HG02571 (cell line): ENCODE measurements around the gene C19orf85.
"Not testable (repeated sequence)": the region's sequence is repeated elsewhere in the genome, so short reads cannot be mapped to it uniquely, and the experiment has no call there.

Experiments
- ATAC-seq: cut with Tn5 transposase; IDR thresholded peaks from one replicate; pipeline ENCODE4 v1.9.1; 2021; ENCODE audit warnings: mild to moderate bottlenecking, moderate library complexity; ENCODE audit not compliant: unreplicated experiment

C19orf85 gene

DNA sequence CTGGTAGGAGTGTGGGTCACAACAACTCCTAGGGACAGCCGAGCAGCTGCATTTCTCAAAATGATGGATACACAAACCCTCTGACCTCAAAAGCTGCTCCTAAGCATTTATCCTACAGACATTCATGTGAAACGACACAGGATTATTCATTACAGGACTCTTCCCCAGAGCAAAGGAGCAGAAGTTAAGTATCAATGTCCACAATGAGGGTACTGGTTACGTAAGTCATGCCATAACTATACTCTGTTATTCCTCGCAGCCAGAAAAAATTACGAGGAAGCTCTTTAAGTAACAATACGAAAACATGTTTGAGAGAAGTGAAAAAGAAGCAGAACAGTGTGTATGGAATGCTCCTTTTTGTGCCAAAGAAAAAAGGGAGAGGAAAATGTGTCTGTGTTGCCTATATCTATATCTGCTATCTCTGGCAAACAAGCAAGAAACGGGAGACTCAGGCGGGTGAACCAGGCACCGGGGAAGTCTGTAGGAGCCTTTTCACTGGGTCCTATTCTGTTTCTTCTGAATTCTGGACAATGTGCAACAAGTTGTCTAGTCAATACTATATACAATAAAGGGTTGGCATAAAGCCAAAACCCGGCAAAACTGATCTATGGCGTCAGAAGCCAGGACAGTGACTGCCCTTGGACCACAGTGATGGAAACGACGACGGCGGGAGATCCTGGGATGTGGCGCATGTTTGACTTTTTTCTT, 4.4 kb downstream of the C19orf85 start:
- no peak for ATAC-seq

DNA sequence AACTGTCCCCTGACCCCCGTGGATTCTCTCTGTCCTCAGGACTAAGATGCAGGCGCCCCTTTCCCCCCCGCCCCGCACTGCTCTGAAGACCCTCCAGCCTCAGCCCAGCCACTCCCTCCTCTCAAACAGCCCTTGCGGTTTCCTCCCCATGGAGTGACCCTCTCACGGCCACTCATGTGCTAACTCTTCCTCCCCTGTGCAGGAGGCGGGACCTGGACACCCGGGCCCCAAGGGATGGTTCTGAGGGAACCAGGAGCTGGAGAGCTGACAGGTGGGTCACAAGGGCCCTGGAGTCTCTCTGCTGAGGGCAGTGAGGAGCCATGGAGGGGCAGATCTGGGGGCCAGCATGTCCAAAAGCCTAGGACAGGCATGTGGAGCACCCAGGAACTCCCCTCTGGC, 5.0 kb downstream of the C19orf85 start:
- ATAC-seq = no peak

DNA sequence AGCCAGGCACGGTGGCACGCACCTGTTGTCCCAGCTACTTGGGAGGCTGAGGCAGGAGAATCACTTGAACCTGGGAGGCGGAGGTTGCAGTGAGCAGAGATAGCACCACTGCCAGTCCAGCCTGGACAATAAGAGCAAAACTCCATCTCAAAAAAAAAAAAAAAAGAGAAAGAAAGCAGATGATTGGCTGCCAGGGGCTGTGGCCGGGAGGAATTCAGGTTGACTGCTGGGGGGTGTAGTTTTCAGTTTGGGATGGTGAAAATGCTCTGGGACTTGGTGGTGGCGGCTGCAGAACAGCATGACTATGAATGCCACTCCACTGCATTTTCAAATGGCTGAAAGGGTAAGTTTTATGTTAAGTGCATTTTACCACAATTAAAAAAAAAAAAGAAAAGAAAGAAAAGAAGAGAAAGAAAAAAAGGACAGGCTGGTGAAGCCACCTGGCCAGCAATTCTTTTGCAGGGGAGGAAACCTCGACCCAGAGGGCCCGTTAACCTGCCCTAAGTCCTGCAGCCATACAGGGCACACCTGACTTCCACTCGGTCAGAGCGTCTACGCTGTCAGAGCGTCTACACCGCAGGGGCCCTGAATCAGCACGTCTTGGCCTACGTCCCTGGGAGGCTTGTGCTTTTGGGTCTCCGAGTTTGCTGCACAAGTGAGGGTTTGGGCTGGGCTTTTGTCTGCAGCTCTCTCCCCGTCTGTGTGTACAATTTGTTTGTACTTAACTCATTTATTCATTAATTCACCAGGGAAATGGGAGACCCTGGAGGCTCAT, 6.7 kb downstream of the C19orf85 start:
- no peak for ATAC-seq

DNA sequence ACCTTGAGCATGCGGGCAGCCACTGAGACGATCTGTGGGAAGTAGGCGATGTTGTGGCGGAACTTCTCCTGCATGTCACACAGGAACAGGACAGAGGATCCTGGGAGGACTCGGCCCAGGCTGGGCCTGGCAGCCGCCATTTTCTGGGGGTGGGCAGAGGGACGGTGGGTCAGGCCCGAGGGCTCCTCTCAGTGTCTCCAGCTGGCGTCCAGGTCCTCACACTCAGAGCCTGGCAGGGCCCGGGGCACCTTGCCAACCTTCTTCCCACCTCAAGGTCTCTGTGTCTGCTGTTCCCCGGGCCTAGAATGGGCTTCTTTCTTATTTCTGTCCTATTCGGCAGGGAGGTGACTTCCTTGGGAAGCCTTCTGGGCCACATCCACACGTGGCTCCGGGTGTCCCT, 8.2 kb downstream of the C19orf85 start:
- no peak for ATAC-seq

DNA sequence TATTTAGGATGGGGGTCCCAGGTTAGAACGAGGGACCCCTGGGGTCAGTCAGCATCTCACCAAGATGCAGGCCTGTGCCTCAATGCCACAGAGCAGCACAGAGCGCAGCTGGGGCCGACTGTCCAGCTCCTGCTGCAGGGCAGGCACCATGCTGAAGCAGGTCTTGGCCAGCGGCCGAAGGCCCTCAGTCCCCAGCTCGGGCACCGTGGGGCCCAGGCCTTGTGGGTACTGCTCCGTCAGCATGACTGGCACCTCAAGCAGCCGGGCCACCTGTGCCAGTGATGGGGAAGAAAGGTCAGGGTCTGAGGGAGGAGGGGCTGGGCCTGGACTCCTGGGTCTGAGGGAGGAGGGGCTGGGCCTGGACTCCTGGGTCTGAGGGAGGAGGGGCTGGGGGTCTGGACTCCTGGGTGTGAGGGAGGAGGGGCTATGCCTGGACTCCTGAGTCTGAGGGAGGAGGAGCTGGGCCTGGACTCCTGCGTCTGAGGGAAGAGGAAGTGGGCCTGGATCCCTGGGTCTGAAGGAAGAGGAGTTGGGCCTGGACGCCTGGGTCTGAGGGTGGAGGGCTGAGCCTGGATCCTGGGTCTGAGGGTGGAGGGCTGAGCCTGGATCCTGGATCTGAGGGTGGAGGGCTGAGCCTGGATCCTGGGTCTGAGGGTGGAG, 8.8 kb downstream of the C19orf85 start:
- no peak for ATAC-seq

DNA sequence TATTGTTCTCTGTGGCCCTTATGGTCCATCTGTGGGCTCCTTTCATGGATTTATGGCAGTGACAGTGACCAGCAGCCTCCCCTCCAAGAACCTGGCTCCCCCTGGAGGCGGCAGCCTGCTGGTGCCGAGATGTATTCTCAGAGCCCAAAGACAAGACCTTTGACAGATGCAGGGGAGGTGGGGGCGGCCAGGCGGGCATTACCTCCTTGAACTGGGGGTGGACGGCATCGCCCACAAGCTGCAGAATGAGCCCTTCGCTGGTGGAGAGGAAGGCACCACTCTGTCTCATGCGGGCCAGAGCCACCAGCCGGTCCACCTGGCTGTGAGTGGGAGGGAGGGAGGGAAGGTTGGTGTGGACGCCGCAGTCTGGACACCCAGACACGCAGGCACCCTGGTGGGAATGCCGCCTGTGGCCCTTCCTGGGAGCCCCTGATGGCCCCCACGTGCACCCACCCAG, 9.7 kb downstream of the C19orf85 start:
- ATAC-seq = no peak

DNA sequence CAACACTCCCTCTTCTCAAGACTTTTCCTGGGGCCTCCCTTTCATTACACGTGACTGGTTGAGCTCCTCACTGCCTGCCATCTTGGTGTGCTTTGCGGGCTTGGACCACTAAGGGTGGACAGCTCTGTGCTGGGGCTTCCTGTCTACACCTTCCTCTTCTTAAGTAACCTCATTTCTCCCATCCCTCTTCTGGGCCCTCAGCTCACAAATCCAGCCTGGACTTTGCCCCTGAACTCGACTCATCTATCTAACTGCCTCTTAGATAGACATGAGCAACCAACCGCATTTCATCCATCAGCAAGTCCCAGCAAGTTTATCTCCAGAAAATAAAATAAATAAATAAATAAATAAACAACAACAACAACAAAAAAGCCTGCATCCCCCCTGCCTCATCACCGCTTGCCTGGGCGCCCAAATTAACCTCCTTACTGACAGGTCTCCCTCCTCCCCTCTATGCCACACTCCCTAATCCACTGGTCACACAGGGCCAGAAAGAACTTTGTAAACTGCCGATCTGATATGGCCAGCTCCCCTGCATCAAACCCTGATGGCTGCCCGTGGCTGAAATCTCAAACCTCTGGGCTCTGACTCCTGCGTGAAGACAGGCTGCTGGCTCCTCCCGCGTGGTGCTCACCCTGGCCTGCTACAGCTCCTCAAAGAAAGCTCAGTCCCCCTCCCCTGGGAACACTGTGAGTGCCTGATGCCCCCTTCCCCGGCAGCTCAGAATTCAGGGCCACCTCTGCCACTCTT, 10.9 kb downstream of the C19orf85 start:
- ATAC-seq = no peak

DNA sequence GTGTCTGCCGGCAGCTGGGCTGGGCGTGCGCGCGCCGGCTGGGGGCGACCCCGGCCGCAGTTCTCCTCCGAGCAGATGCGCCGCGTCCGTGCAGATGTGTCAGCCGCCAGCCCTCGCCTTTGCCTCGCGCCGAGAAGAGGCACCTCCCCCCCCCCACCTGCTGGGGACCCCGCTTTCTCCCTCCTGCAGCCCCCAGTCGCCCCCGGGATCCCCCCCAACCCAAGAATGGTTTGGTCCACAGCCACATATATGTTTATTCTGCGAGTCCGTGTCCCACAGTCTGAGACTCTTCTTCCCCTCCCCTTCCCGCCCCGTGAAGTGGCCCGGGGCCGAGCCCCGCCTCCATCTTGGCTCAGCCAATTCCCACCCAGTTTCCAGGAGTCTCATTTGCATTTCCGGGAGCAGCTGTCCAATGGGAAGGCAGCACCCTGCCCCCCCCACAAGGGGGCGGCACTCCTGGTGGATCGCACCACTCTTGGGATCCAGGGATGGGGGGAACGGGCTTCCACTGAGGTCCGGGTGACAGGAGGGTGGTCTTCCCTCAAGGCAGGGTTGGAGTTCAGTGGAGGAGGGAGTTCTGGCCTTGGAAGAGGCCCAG, 11.7 kb downstream of the C19orf85 start:
- ATAC-seq = no peak

DNA sequence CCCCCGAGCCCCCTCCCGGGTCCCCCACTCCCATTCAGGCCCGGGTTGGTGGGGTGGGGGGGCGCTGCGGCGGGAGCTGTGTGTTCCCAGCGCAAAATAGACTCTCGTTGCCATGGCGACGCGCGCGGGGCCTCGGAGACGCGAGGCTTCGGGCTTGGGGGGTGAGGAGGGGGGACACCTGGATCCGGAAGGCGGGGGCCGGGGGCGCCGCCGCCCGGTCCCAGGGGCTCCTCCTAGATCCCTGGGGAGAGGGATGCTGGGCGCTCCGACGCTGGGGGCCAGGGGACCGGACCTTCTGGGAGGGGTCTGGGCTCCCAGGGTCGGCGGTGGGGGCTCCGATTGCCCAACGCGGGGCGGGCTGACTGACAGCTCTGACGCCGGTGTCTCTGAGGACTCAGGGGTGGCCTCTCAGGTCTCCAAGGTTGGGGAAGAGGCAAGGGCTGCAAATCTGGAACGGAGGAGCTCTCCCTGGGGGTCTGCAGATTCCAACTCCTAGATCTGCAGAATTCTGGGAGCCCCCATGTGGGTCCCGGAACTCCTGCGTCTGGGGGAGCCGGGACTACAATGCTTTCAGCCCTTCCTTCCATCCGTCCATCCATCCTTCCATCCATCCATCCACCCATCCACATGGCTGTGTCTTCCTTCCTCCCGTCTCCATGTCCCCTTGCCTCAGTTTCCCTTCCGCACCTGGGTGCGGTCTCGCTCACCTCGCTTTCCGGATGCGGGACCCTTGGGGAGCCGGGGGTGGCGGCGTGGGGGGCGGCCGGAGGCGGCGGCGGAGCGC, 12.4 kb downstream of the C19orf85 start:
- ATAC-seq = no peak

DNA sequence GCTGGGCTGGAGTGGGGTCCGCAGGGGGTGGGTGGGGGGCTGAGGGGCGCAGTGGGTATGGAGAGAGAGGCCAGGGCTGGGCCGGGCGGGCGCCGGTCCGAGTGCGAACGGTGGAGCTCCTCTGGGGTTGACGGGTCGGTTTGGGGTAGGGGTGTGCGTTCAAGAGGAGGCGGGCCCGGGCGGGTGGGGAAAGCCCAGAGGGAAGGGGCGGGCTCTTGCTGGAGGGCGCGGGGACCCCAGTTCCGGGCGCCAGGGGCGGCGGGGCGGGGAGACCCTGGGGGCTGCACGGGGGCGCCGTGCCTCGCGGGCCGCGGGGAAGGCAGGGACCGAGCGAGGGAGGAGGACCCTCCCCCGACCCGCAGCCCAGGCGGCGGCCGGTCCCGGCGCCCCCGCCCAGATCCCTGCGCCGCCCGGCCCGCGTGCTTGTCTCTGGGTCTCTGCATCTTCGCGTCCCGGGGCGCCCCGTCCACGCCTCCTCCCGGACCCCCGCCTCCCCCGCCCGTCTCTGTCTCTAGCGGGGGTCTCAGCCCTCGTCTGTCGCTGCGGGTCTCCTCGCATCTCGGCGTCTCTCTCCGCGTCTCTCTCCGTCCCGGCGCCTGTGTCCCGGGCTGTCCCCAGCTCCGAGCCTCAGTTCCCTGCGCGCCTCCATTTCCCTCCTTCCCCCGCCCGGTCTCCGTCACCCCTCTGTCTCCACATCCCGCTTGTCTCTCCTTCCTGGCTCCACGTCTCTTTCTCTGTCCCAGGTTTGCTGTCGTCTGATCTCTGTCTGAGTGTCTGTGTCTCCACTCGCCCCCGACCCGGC, 13.2 kb downstream of the C19orf85 start:
- no peak for ATAC-seq

DNA sequence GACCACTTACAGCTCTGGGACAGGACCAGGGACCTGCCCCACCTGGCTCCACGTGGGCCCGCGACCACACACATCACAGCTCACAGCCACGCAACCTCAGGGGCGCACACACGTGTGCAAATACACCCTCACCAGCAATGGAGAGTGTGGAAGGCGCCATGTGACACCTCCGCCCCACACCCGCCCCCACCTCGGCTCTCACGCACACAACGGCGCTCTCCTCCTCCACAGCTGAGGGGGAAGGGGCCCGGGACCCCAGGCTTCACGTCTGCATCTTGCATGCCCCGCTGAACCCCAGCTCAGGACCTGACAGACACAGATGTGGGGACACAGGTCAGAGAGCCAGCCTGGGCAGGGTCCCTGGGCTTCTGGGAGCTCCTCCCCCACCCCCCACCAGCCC, 15.1 kb downstream of the C19orf85 start:
- ATAC-seq = no peak

DNA sequence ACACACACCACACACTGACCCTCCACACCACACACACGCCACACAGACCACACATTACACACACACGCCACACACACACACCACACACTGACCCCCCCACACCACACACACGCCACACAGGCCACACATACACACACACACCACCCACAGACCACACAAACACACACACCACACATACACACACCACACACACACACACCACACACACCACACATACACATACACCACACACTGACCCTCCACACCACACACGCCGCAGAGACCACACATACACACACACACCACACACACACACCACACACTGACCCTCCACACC, 16.4 kb downstream of the C19orf85 start:
- not testable (repeated sequence) for ATAC-seq

DNA sequence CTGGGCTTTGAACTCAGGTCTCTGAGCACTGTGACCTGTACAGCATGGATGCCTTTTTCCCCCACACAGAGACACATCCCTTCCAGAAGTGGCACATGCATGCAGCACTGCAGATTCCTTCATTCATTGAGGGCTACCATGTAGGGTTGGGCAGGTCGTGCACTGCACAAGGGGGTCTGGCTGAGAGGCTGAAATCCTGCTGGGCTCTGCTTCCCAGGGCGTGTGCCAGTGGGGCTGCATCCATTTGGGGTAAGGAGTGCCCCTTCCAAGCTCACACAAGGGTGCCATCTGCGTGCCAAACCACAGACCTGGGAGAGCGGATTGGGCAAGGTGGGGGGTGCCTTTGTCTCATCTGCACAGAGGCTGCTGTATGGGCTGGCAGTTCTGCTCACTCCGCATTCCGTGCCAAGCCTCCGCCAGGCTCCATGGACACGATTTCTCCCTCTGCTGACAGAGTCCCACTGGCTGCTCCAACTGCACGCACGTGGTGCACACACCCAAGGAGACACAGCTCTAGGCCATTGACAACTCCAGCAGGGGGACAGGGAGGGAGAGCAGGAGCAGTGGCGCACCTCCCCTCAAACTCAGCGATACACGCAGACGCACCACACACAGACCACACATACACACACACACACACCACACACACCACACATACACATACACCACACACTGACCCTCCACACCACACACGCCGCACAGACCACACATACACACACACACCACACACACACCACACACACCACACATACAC, 17.0 kb downstream of the C19orf85 start:
- no peak for ATAC-seq

DNA sequence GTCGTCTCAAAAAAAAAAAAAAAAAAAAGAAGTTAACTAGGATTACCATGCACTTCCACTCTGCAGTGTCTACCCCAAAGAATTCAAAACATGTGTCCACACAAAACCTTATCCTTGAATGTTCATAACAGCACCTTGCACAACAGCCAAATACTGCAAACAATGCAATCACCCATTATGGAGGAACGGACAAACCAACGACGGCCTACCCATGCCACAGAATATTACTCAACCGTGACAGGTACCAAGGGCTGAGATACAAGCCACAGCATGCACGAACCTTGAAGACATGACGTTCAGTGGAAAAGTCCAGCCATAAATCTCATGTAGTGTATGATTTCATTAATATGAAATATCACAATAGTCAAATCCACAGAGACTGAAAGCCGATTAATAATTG, 18.5 kb downstream of the C19orf85 start:
- no peak for ATAC-seq

DNA sequence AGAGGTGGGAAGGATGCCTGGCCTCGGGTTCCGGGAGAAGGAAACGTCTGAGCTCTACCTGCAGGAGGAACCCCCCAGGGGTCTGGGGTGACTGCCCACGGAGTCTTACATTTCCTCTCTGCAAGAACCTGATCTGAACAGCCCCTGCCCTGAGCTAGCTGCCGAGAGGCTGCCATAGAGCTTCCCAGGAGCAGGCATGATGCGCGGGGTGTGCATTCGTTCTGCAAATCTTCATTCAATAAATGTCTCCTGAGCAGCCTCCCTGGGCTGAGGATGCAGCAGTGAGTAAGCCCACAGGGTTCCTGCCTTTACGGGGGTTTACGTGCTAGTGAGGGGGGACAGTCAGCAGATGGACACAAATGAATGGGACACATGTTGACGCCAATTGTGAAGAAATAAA, 19.9 kb downstream of the C19orf85 start:
- no peak for ATAC-seq

DNA sequence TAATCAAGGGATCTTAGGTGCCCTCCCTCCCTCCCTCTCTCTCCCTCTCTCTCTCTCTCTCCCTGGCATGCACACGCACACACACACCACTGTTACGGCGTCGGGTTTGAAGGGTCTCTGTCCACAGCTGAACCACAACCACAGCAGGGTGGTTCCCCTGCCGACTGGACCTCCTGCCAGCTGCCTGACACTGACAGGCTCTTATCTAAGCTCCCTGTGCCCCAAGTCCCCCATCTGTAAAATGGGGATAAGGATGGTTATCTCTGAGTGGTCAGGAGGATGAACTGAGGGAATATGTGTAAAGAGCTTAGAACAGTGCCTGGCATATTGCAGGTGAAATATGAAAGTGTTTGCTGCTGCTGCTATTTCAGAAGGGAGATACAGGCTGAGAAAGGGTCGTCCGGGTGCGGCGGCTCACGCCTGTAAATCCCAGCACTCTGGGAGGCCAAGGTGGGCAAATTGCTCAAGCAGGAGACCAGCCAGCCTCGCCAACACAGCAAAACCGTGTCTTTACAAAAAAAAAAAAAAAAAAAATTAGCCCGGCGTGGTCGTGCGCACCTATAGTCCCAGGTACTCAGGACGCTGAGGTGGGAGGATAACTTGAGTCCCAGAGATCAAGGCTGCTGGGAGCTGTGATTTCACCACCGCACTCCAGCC, 20.6 kb downstream of the C19orf85 start:
- ATAC-seq = no peak

DNA sequence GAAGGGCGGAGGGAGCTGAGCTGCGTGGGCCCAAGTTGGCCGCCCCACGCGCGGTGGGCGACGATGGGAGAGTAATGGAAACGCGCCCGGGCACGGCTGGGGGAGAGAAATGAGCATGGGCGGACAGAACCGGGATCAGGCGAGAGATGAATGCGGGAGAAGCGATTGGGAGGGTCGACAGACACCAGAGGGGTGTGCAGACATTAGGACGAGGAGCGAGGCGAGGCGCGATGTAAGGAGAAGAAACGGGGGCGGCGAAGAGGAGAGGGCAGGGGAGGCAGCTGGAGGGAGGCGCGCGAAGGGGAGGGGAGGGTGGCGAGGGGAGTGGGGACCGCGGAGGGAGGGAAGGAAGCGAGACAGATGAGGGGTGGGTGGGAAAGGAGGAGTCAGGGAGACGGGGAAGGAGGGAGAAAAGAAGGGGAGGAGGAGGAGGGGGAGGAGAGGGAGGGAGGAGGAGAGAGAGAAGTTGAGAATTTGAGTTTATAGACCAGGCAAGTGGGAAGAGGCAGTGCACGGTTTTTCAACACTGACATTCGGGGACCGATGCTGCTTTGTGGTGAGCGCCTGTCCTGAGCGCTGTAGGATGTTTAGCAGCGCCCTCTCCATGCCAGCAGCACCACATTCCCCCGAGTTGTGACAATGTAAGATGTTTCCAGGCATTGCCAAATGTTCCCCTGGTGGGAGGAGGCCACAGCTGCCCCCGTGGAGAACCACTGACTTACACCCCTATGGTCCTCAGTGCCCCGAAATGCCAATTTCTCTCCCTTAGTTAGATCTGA, 21.3 kb downstream of the C19orf85 start, which contains the start of gene SHISA7:
TSS of gene SHISA7 (minus strand) at position 256 of the 779 bp plus-strand sequence. CDS start 437 bp downstream, outside the sequence.
- no peak for ATAC-seq
